HepG2 (cell line): ENCODE results near the gene VPS52. TPM values are rescaled to one million over a fixed set of nuclear protein-coding genes. Genes with fewer than 3 reads are reported as not detected.

ENCODE experiments used
- AHDC1 ChIP-seq: sonication (generic); formaldehyde crosslinking; IDR thresholded peaks from 2 replicates; pipeline ENCODE4 v1.5.1; 2020; ENCODE audit warnings: mild to moderate bottlenecking, missing genetic modification reagents, borderline replicate concordance
- AHR ChIP-seq: IDR thresholded peaks from 2 replicates; pipeline ENCODE4 v1.6.1; 2018; ENCODE audit warnings: missing genetic modification reagents, missing compliant biosample characterization
- AKNA ChIP-seq: sonication (generic); formaldehyde crosslinking; IDR thresholded peaks from 2 replicates; pipeline ENCODE4 v1.4.0; 2020; ENCODE audit warnings: missing genetic modification reagents, borderline replicate concordance
- ARID2 ChIP-seq: sonication (generic); formaldehyde crosslinking; IDR thresholded peaks from 2 replicates; pipeline ENCODE4 v1.8.1; 2022; ENCODE audit warnings: mild to moderate bottlenecking, missing genetic modification reagents, borderline replicate concordance
- HNRNPLL ChIP-seq: fragments of 200-400 bp; formaldehyde crosslinking; IDR thresholded peaks from 2 replicates; pipeline ENCODE4 v1.6.1; 2017; ENCODE audit warnings: mild to moderate bottlenecking, low read depth, low read length; ENCODE audit not compliant: poor library complexity, severe bottlenecking
- KDM5B ChIP-seq: sonication (generic); formaldehyde crosslinking; IDR thresholded peaks from 2 replicates; pipeline ENCODE4 v1.4.0; 2020; ENCODE audit warnings: missing genetic modification reagents, mild to moderate bottlenecking, borderline replicate concordance
- MEIS1 ChIP-seq: sonication (generic); formaldehyde crosslinking; IDR thresholded peaks from 2 replicates; pipeline ENCODE4 v1.9.0; 2021; ENCODE audit warnings: mild to moderate bottlenecking, missing genetic modification reagents, moderate library complexity, borderline replicate concordance
- SMARCE1 ChIP-seq: fragments of 450-650 bp; IDR thresholded peaks from 2 replicates; pipeline ENCODE4 v1.6.1; 2017; ENCODE audit warnings: borderline replicate concordance
- SP1 ChIP-seq, 2 experiments: fragments of 450-650 bp in 1 of 2; sonication (generic) in 1 of 2; formaldehyde crosslinking in 1 of 2; IDR thresholded peaks; 2 replicates each; pipeline versions ENCODE4 v1.4.0 to v1.6.1; 2016 to 2020; ENCODE audit warnings: missing genetic modification reagents in 1 of 2
- ZC3H4 ChIP-seq: sonication (generic); formaldehyde crosslinking; IDR thresholded peaks from 2 replicates; pipeline ENCODE4 v1.4.0; 2020; ENCODE audit warnings: missing genetic modification reagents, borderline replicate concordance
- ZNF274 ChIP-seq: sonication (generic); formaldehyde crosslinking; IDR thresholded peaks from 2 replicates; pipeline ENCODE4 v1.5.1; 2020; ENCODE audit warnings: mild to moderate bottlenecking, missing genetic modification reagents
- ZNF280B ChIP-seq: sonication (generic); formaldehyde crosslinking; IDR thresholded peaks from 2 replicates; pipeline ENCODE4 v1.5.0; 2020; ENCODE audit warnings: missing genetic modification reagents, mild to moderate bottlenecking, borderline replicate concordance
- ZNF792 ChIP-seq: IDR thresholded peaks from 2 replicates; pipeline ENCODE4 v1.6.1; 2016
- ZNF839 ChIP-seq: sonication (generic); formaldehyde crosslinking; IDR thresholded peaks from 2 replicates; pipeline ENCODE4 v1.4.0; 2020; ENCODE audit warnings: missing genetic modification reagents, mild to moderate bottlenecking, borderline replicate concordance
- ZSCAN20 ChIP-seq: sonication (generic); formaldehyde crosslinking; IDR thresholded peaks from 2 replicates; pipeline ENCODE4 v1.4.0; 2020; ENCODE audit warnings: missing genetic modification reagents, mild to moderate bottlenecking, borderline replicate concordance
- polyA plus RNA-seq, 8 experiments: library from polyadenylated mRNA; depleted of rRNA in 3 of 8; stranded (reverse) in 7 of 8; unstranded in 1 of 8; fragments of >200 nt; fragmentation: Illumina TruSeq in 4 of 8; extraction: Trizol in 4 of 8; gene quantifications; 2 replicates each; pipeline versions ENCODE4 v1.2.1 to v1.2.3, GENCODE V29; 2011 to 2016; ENCODE audit warnings: low read depth in 4 of 8, missing spikeins in 1 of 8, mixed read lengths in 1 of 8; ENCODE audit not compliant: insufficient read depth in 1 of 8
- total RNA-seq, 5 experiments: library from RNA; depleted of rRNA; stranded (reverse); fragments of >200 nt; fragmentation: Illumina TruSeq; extraction: Trizol; gene quantifications; 2 replicates each; pipeline ENCODE4 v1.2.3, GENCODE V29; 2016; ENCODE audit warnings: low read depth in 1 of 5

The VPS52 gene
- total and polyA plus RNA-seq, 2 of the 13 experiments (the other 11 are each of a cell fraction or from before 2014, with no cell fraction given): 48.9 to 85.5 TPM

- TF ChIP-seq AKNA (CRISPR knock-in tag) (no peak), ZC3H4 (peak; percentile 76; the same call in 1 of the 2 replicates), SP1 (IDR thresholded peaks at IDR 0.05) (no peak), SP1 (CRISPR knock-in tag; IDR thresholded peaks at IDR 0.05) (peak; percentile 41; the same call in 1 of the 2 replicates), KDM5B (CRISPR knock-in tag) (peak; percentile 28; the same call in 1 of the 2 replicates), MEIS1 (CRISPR knock-in tag) (0 out of 2 replicates have a peak, but pooled peaks have one; percentile 67), AHR (CRISPR knock-in tag) (peak; percentile 75; the same call in 1 of the 2 replicates), SMARCE1 (no peak), AHDC1 (0 out of 2 replicates have a peak, but pooled peaks have one; percentile 36), ZNF274 (CRISPR knock-in tag) (peak; percentile 65; the same call in 1 of the 2 replicates), ZNF792 (CRISPR knock-in tag) (peak; percentile 17; the same call in 1 of the 2 replicates), ZNF280B (CRISPR knock-in tag) (peak; percentile 92), ZNF839 (CRISPR knock-in tag) (no peak), HNRNPLL (peak; percentile 51), ARID2 (no peak), ZSCAN20 (CRISPR knock-in tag) (no peak)
Observed at GRCh38 chr6:33313709-33314514, 42.2 kb upstream of the VPS52 start, which contains the start of gene TAPBP (continued).
